PC-3 (cell line): ENCODE data around the gene ME2. TPM values are rescaled to one million over a fixed set of nuclear protein-coding genes. Genes with fewer than 3 reads are reported as not detected.
A peak's percentile ranks its signal among the peaks of the same experiment; 100 is the strongest.

Experiments
- ATAC-seq: fragments of 200-7000 bp; cut with Tn5 transposase; 2 replicates; pipeline ENCODE4 v1.9.1; 2020; ENCODE audit warnings: mild to moderate bottlenecking, moderate library complexity
- BruUV-seq: library from RNA; stranded (reverse); fragments of 400-500 nt; replicated peaks from 2 replicates; lab custom pipeline; 2021; lab: Mats Ljungman, UMichigan
- CTCF ChIA-PET: fragments of 300-600 bp; sonication (Branson Sonifier 250); formaldehyde crosslinking; loops from one replicate; lab custom pipeline; 2022; ENCODE audit warnings: antibody characterized with exemption; lab: Charles Lee
- POLR2A ChIA-PET: fragments of 300-600 bp; sonication (Branson Sonifier 250); formaldehyde crosslinking; loops from one replicate; lab custom pipeline; 2022; ENCODE audit warnings: antibody characterized with exemption; ENCODE audit not compliant: unreplicated experiment; lab: Charles Lee
- DNase-seq: peaks from one replicate; pipeline ENCODE4 v3.0.0-alpha.2; 2015
- H2AFZ ChIP-seq: fragments of 300-600 bp; sonication (generic); 2 replicates; pipeline ENCODE4 v1.6.0; 2016; ENCODE audit warnings: antibody characterized with exemption, low read length
- H3F3A ChIP-seq: fragments of 300-600 bp; sonication (generic); one replicate; pipeline ENCODE4 v1.6.0; 2017; ENCODE audit warnings: antibody characterized with exemption, low read length, control low read depth, mild to moderate bottlenecking; ENCODE audit not compliant: unreplicated experiment
- H3K27ac ChIP-seq: fragments of 300-600 bp; sonication (generic); 2 replicates; pipeline ENCODE4 v1.5.1; 2016; ENCODE audit warnings: mild to moderate bottlenecking, low read length
- H3K27me3 ChIP-seq: fragments of 300-600 bp; sonication (generic); 2 replicates; pipeline ENCODE4 v1.6.1; 2016; ENCODE audit warnings: low read length, mixed read lengths
- H3K36me3 ChIP-seq: fragments of 300-600 bp; sonication (generic); 2 replicates; pipeline ENCODE4 v1.6.1; 2016; ENCODE audit warnings: low read depth, mixed run types, low read length, mixed read lengths
- H3K4me1 ChIP-seq: fragments of 300-600 bp; sonication (generic); 2 replicates; pipeline ENCODE4 v1.5.1; 2016; ENCODE audit warnings: low read length; ENCODE audit not compliant: insufficient read depth
- H3K4me2 ChIP-seq: fragments of 300-600 bp; sonication (generic); 2 replicates; pipeline ENCODE4 v1.6.0; 2016; ENCODE audit warnings: low read length
- H3K4me3 ChIP-seq: fragments of 300-600 bp; sonication (generic); 2 replicates; pipeline ENCODE4 v1.5.1; 2016; ENCODE audit warnings: mild to moderate bottlenecking, low read length, mixed read lengths
- H3K79me2 ChIP-seq: fragments of 300-600 bp; sonication (generic); 2 replicates; pipeline ENCODE4 v1.6.1; 2017; ENCODE audit warnings: low read length, mixed read lengths
- H3K9ac ChIP-seq: fragments of 300-600 bp; sonication (generic); 2 replicates; pipeline ENCODE4 v1.6.0; 2016; ENCODE audit warnings: mild to moderate bottlenecking, low read length
- H3K9me2 ChIP-seq: fragments of 300-600 bp; sonication (generic); replicated peaks from 2 replicates; pipeline ENCODE4 v1.6.1; 2016; ENCODE audit warnings: mixed run types, low read length, mixed read lengths
- H3K9me3 ChIP-seq: fragments of 300-600 bp; sonication (generic); 2 replicates; pipeline ENCODE4 v1.6.1; 2016; ENCODE audit warnings: low read length, mixed read lengths
- H4K20me1 ChIP-seq: fragments of 300-600 bp; sonication (generic); 2 replicates; pipeline ENCODE4 v1.6.1; 2016; ENCODE audit warnings: low read length, mixed read lengths
- CTCF ChIP-seq: fragments of 300-600 bp; sonication (generic); conservative IDR thresholded peaks from 2 replicates; pipeline ENCODE4 v1.5.1; 2017; ENCODE audit warnings: antibody characterized with exemption, low read depth, mild to moderate bottlenecking, low read length
- EZH2 ChIP-seq: fragments of 300-600 bp; sonication (generic); IDR thresholded peaks from one replicate; pipeline ENCODE4 v1.6.1; 2017; ENCODE audit warnings: antibody characterized with exemption, mild to moderate bottlenecking, low read length; ENCODE audit not compliant: unreplicated experiment
- EZH2phosphoT487 ChIP-seq: fragments of 300-600 bp; sonication (generic); IDR thresholded peaks from 2 replicates; pipeline ENCODE4 v1.6.1; 2018; ENCODE audit warnings: mild to moderate bottlenecking, antibody characterized with exemption, low read length, borderline replicate concordance
- intact Hi-C: fragments of 100-400 bp; cut with micrococcal nuclease; formaldehyde crosslinking; loops from 2 replicates; pipeline ENCODE4 v1.9.0; 2023
- total RNA-seq: library from RNA; depleted of rRNA; stranded (reverse); fragments of >200 nt; gene quantifications from 2 replicates; pipeline ENCODE4 v1.2.3, GENCODE V29; 2014

Gene ME2
- total RNA-seq, 1 experiment from 2014 or later, result 29.1 TPM

DNA sequence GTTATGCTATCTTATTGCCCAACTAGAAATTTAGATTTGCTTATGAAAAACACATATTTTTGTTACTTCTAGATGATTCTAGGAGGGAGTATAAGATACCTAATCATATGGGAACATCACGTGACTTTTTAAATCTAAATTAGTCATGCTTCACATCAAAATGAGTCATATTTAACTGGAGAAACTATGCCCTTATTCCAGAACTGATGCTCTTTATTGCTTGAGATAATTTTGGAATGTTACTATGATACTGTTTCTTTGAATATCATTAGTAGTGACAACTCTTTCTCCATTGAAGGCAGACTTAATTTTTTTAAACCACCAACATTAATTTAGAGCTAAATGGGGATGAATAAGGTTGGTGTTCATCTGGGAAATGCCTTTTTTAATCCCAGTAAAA, 69.0 kb downstream of the ME2 start:
- TF ChIP-seq EZH2 (no peak), EZH2phosphoT487 (no peak), CTCF (no peak)
- H3K27ac ChIP-seq, result no peak overlapping the region
- peak; percentile 24 for DNase-seq
- no peaks in the 10 kb centered on the region for H3F3A ChIP-seq
- H3K9me3 ChIP-seq, result no peaks in the 10 kb centered on the region
- no peak overlapping the region for H3K4me2 ChIP-seq
- H3K36me3 ChIP-seq, result no peaks in the 10 kb centered on the region
- intact Hi-C loops, result no loop called here
- H3K4me3 ChIP-seq, result no peak overlapping the region
- H3K9ac ChIP-seq, result no peak overlapping the region
- H3K27me3 ChIP-seq, result no peaks in the 10 kb centered on the region
- BruUV-seq, result no TSS peak
- peak; percentile 31 for ATAC-seq
- H3K9me2 ChIP-seq, result no peaks in the 10 kb centered on the region
- H4K20me1 ChIP-seq, result no peaks in the 10 kb centered on the region
- no peaks in the 10 kb centered on the region for H3K79me2 ChIP-seq
- ChIA-PET POLR2A (no interaction called here), CTCF (no interaction called here)
- no peak overlapping the region for H2AFZ ChIP-seq
- H3K4me1 ChIP-seq, result no peaks in the 10 kb centered on the region; the same call in 1 of the 2 replicates

- BruUV-seq, result no TSS peak
- ChIA-PET CTCF (no interaction called here), POLR2A (no interaction called here)
- Histone ChIP-seq H3K4me3 (no peak overlapping the region), H2AFZ (no peak overlapping the region), H4K20me1 (no peaks in the 10 kb centered on the region), H3K36me3 (no peaks in the 10 kb centered on the region), H3K9me2 (no peaks in the 10 kb centered on the region), H3K4me2 (no peak overlapping the region), H3K79me2 (no peaks in the 10 kb centered on the region), H3K27ac (no peak overlapping the region), H3F3A (no peaks in the 10 kb centered on the region), H3K9me3 (no peaks in the 10 kb centered on the region), H3K9ac (no peak overlapping the region), H3K27me3 (no peaks in the 10 kb centered on the region), H3K4me1 (no peaks in the 10 kb centered on the region; the same call in 1 of the 2 replicates)
- no peak for DNase-seq
- intact Hi-C loops, result no loop called here
- ATAC-seq, result no peak
- TF ChIP-seq EZH2 (no peak), EZH2phosphoT487 (no peak), CTCF (no peak)
Measured at GRCh38 chr18:50949185-50949584, 70.3 kb downstream of the ME2 start.

- intact Hi-C loops, result no loop called here
- H3K9ac ChIP-seq, result no peak overlapping the region
- H3K27ac ChIP-seq, result no peak overlapping the region
- no peak overlapping the region for H3K4me2 ChIP-seq
- H3F3A ChIP-seq, result no peaks in the 10 kb centered on the region
- H3K4me3 ChIP-seq, result no peak overlapping the region
- H3K36me3 ChIP-seq, result no peaks in the 10 kb centered on the region
- POLR2A ChIA-PET, result no interaction called here
- no peaks in the 10 kb centered on the region; the same call in 1 of the 2 replicates for H3K4me1 ChIP-seq
- H3K27me3 ChIP-seq, result no peaks in the 10 kb centered on the region
- H2AFZ ChIP-seq, result no peak overlapping the region
- ATAC-seq, result no peak
- CTCF ChIA-PET, result no interaction called here
- no peaks in the 10 kb centered on the region for H3K9me2 ChIP-seq
- no TSS peak for BruUV-seq
- no peaks in the 10 kb centered on the region for H3K9me3 ChIP-seq
- no peak for DNase-seq
- H3K79me2 ChIP-seq, result no peaks in the 10 kb centered on the region
- no peak for TF ChIP-seq EZH2phosphoT487
- no peak for TF ChIP-seq EZH2
- no peak for TF ChIP-seq CTCF
- H4K20me1 ChIP-seq, result no peaks in the 10 kb centered on the region
Measured at GRCh38 chr18:50950626-50951025, 71.7 kb downstream of the ME2 start.
